ENCODE measurements around the gene SH3BP5L. TPM values are rescaled to one million over a fixed set of nuclear protein-coding genes. Genes with fewer than 3 reads are reported as not detected.
A peak's percentile ranks its signal among the peaks of the same experiment; 100 is the strongest.

SH3BP5L gene
- total and polyA plus RNA-seq, 2 of the 13 experiments (the other 11 are each of a cell fraction or from before 2014, with no cell fraction given), result 10.3 to 14.9 TPM

DNA sequence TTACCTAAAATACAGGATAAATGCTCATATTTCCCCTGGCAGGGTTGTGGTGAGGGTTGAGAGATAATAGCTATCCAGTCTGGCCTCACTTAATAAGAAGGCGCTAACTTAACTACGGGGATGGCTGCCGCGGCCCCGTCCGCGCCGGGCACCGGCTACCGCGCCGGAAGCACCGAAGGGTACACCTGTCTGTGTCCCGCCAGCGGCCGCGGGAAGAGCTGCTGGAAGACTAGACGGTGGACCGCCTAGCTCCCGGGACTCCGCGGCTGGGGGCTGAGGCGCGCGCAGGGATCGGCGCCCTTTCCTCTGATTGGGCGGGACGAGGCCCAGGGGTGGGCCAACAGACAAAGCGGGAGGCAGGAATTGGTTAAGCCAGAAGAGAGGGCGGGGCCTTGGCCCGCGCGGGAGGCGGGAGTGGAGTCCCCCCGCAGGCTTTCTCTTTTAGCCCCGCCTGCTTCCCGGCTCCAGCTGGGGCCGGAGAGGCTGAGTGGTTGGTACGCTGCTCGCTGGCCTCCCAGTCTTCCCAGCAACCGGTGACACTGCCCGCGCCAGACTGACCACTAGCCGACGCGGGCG lies 12.2 kb upstream of the SH3BP5L start, which contains the start of gene ZNF672 (continued):
- TF ChIP-seq FOXA1 (IDR thresholded peaks at IDR 0.05), result no peak
- no peak for TF ChIP-seq FOXA1 (CRISPR knock-in tag; IDR thresholded peaks at IDR 0.05)
- peak; percentile 41 for TF ChIP-seq GABPA (IDR thresholded peaks at IDR 0.05; ENCODE audit: low read depth, low read length)
- TF ChIP-seq GABPA (CRISPR knock-in tag; IDR thresholded peaks at IDR 0.05; ENCODE audit: low read depth), result peak; percentile 63; the same call in 1 of the 2 replicates
- TF ChIP-seq, protein P1, sequence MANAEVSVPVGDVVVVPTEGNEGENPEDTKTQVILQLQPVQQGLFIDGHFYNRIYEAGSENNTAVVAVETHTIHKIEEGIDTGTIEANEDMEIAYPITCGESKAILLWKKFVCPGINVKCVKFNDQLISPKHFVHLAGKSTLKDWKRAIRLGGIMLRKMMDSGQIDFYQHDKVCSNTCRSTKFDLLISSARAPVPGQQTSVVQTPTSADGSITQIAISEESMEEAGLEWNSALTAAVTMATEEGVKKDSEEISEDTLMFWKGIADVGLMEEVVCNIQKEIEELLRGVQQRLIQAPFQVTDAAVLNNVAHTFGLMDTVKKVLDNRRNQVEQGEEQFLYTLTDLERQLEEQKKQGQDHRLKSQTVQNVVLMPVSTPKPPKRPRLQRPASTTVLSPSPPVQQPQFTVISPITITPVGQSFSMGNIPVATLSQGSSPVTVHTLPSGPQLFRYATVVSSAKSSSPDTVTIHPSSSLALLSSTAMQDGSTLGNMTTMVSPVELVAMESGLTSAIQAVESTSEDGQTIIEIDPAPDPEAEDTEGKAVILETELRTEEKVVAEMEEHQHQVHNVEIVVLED (CRISPR knock-in tag; IDR thresholded peaks at IDR 0.05; ENCODE audit: borderline replicate concordance), result no peak
- no peak for TF ChIP-seq ZFYVE20 (CRISPR knock-in tag; IDR thresholded peaks at IDR 0.05; ENCODE audit: borderline replicate concordance, low read depth)
- no peak; the same call in 1 of the 2 replicates for TF ChIP-seq SALL1 (CRISPR knock-in tag; IDR thresholded peaks at IDR 0.05)
- no peak for TF ChIP-seq TCF7 (IDR thresholded peaks at IDR 0.05; ENCODE audit: low read depth)
- no peak for TF ChIP-seq ATF7 (IDR thresholded peaks at IDR 0.05)
- no peak for TF ChIP-seq ATF7 (CRISPR knock-in tag; IDR thresholded peaks at IDR 0.05)
- TF ChIP-seq, protein P2, sequence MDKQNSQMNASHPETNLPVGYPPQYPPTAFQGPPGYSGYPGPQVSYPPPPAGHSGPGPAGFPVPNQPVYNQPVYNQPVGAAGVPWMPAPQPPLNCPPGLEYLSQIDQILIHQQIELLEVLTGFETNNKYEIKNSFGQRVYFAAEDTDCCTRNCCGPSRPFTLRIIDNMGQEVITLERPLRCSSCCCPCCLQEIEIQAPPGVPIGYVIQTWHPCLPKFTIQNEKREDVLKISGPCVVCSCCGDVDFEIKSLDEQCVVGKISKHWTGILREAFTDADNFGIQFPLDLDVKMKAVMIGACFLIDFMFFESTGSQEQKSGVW (CRISPR knock-in tag; IDR thresholded peaks at IDR 0.05; ENCODE audit: borderline replicate concordance), result 0 out of 2 replicates have a peak, but pooled peaks have one; percentile 64
- TF ChIP-seq, protein P3, sequence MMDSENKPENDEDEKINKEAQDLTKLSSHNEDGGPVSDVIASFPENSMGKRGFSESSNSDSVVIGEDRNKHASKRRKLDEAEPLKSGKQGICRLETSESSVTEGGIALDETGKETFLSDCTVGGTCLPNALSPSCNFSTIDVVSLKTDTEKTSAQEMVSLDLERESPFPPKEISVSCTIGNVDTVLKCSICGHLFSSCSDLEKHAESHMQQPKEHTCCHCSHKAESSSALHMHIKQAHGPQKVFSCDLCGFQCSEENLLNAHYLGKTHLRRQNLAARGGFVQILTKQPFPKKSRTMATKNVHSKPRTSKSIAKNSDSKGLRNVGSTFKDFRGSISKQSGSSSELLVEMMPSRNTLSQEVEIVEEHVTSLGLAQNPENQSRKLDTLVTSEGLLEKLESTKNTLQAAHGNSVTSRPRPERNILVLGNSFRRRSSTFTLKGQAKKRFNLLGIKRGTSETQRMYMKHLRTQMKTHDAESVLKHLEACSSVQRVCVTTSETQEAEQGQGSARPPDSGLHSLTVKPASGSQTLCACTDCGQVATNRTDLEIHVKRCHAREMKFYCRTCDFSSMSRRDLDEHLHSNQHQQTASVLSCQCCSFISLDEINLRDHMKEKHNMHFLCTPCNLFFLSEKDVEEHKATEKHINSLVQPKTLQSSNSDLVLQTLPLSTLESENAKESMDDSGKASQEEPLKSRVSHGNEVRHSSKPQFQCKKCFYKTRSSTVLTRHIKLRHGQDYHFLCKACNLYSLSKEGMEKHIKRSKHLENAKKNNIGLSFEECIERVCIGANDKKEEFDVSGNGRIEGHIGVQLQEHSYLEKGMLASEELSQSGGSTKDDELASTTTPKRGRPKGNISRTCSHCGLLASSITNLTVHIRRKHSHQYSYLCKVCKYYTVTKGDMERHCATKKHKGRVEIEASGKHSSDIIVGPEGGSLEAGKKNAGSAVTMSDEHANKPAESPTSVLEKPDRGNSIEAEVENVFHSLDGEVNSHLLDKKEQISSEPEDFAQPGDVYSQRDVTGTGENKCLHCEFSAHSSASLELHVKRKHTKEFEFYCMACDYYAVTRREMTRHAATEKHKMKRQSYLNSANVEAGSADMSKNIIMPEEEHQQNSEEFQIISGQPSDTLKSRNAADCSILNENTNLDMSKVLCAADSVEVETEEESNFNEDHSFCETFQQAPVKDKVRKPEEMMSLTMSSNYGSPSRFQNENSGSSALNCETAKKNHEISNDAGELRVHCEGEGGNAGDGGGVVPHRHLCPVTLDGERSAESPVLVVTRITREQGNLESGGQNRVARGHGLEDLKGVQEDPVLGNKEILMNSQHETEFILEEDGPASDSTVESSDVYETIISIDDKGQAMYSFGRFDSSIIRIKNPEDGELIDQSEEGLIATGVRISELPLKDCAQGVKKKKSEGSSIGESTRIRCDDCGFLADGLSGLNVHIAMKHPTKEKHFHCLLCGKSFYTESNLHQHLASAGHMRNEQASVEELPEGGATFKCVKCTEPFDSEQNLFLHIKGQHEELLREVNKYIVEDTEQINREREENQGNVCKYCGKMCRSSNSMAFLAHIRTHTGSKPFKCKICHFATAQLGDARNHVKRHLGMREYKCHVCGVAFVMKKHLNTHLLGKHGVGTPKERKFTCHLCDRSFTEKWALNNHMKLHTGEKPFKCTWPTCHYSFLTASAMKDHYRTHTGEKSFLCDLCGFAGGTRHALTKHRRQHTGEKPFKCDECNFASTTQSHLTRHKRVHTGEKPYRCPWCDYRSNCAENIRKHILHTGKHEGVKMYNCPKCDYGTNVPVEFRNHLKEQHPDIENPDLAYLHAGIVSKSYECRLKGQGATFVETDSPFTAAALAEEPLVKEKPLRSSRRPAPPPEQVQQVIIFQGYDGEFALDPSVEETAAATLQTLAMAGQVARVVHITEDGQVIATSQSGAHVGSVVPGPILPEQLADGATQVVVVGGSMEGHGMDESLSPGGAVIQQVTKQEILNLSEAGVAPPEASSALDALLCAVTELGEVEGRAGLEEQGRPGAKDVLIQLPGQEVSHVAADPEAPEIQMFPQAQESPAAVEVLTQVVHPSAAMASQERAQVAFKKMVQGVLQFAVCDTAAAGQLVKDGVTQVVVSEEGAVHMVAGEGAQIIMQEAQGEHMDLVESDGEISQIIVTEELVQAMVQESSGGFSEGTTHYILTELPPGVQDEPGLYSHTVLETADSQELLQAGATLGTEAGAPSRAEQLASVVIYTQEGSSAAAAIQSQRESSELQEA (CRISPR knock-in tag; IDR thresholded peaks at IDR 0.05; ENCODE audit: not compliant biosample characterization), result no peak
- no peak for TF ChIP-seq SYNCRIP (IDR thresholded peaks at IDR 0.05; ENCODE audit: insufficient read depth, low read depth, low read length)
- TF ChIP-seq RCOR2 (CRISPR knock-in tag; IDR thresholded peaks at IDR 0.05), result no peak
- TF ChIP-seq PPARG (CRISPR knock-in tag; conservative IDR thresholded peaks at IDR 0.05), result 0 out of 2 replicates have a peak, but pooled peaks have one; percentile 8
- TF ChIP-seq POLR2G (IDR thresholded peaks at IDR 0.05; ENCODE audit: low read depth, low read length), result peak; percentile 65
- TF ChIP-seq, protein P4, sequence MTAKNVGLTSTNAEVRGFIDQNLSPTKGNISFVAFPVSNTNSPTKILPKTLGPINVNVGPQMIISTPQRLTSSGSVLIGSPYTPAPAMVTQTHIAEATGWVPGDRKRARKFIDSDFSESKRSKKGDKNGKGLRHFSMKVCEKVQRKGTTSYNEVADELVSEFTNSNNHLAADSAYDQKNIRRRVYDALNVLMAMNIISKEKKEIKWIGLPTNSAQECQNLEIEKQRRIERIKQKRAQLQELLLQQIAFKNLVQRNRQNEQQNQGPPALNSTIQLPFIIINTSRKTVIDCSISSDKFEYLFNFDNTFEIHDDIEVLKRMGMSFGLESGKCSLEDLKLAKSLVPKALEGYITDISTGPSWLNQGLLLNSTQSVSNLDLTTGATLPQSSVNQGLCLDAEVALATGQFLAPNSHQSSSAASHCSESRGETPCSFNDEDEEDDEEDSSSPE (CRISPR knock-in tag; IDR thresholded peaks at IDR 0.05), result peak; percentile 95
- TF ChIP-seq MYNN (CRISPR knock-in tag; IDR thresholded peaks at IDR 0.05; ENCODE audit: low read depth), result no peak
